NCI-H1092 treated with DMSO at 0.1 percent for 48 hours (cell line): Measurements from ENCODE around the gene UQCRHL.

Experiments used
- DNase-seq: peaks from one replicate; lab custom pipeline; 2025; lab: John Stamatoyannopoulos, UW

UQCRHL gene

DNA sequence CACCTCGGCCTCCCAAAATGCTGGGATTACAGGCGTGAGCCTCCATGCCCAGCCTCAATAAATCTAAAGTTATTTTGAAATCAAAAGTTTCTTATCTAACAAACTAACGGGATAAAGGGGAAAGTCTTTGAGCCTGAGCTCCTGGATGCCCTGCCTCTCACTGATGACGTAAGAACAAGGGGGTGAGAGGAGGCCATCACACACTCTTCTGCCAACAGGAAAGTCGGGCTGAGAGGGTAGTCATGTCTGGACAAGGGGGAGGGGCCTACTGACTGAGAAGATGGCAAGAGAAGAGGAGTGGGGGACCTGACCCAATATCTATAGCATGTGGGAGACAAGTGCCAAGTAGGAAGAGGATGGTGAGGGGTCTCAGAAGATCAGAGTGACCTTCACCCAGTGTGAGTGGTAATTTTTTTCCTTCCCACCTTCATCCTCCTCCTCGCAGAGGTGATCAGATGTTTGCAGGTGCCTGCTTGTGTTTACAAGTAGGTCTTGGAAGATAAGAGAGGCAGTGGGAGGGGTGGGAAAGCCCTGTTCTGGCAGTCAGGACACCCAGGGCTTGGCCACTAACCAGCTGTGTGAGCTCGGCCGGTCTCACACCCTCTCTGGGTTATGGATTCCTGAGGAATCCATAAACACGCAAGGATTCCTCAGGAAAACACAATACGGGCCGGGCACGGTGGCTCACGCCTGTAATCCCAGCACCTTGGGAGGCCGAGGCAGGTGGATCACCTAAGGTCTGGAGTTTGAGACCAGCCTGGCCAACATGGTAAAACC lies 9.6 kb downstream of the UQCRHL start:
- DNase-seq: no peak

GRCh38 chr1:15796086-15796462 lies 11.4 kb downstream of the UQCRHL start:
- no peak for DNase-seq

GRCh38 chr1:15788624-15789301 lies 18.7 kb downstream of the UQCRHL start:
- no peak for DNase-seq

DNA sequence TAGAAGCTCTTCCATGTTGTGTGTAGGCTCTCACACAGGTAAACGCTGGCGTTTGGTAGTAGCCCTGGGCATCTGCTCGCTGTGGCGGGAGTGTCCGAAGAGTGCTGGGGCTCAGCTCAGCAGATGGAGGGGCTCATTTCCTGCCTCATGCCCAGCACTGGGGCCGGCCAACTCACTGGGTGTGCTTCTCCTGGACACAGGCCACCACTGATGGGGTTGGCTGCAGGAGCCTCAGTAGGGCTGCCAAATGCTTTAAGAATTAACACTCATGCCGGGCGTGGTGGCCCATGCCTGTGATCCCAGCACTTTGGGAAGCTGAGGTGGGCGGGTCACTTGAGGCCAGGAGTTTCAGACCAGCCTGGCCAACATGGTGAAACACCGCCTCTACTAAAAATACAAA lies 20.9 kb downstream of the UQCRHL start:
- DNase-seq: no peak

DNA sequence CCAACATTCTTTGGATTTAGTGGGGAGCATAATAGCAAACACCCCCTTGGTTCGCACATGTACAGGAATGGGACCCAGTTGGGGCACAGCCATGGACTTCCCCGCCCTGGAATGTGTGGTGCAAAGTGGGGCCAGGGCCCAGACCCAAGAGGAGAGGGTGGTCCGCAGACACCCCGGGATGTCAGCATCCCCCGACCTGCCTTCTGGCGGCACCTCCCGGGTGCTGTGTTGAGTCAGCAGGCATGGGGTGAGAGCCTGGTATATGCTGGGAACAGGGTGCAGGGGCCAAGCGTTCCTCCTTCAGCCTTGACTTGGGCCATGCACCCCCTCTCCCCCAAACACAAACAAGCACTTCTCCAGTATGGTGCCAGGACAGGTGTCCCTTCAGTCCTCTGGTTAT lies 21.8 kb downstream of the UQCRHL start:
- no peak for DNase-seq

GRCh38 chr1:15777909-15778707 lies 29.3 kb downstream of the UQCRHL start:
- DNase-seq: no peak

- DNase-seq: no peak
Observed at GRCh38 chr1:15775706-15776105, 31.7 kb downstream of the UQCRHL start.

DNA sequence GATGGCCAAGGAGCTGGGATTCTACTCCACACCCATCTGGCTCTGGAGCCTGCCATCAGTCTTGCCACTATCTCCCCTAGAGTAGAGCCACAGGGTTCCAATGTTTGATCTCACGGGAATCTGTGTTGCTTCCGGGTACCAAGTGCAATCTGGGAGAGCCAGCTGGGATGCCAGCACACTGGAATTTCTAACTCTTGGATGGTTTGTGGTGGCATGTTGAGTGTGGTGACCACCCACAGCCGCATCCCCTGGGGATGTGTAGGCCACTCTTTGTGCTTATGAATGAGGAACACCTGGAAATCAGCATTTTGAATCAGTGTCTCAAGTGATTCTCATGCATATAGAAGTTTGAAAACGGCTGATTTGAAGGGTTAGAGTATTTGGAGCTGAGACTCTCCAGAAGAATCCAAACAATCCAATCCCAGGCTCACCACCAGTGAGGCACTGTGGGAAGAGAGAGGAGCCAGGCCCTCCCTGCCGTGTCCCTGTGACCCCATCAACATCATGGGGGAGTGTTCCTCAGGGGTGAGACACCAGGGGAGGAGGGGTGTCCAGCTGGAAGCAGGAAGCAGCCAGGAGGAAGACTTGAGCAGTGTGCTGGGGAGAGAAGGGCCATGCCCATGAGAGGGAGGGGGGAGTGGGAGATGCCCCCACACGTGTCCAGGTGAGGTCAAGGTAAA lies 35.5 kb downstream of the UQCRHL start:
- DNase-seq: no peak

DNA sequence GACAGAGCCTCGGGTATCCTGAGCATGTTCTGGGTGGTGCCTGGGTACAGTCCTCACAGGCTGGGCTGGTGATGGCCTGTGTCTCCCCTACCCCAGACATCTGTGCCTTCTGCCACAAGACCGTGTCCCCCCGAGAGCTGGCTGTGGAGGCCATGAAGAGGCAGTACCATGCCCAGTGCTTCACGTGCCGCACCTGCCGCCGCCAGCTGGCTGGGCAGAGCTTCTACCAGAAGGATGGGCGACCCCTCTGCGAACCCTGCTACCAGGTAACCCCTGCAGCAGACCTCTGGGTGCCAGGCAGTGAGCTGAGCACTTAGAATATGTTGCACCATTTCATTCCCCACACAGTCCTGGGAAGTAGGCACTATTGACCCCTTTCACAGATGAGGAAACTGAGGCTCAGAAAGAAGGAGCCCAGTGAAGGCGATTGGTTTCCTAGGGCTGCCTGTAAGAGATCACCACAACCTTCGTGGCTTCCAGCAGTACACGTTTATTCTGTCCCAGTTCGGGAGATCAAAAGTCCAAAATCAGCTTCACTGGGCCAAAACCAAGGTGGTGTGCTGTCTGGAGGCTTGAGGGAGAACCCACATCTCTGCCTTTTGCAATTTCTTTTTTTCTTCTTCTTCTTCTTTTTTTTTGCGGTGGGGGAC lies 37.0 kb downstream of the UQCRHL start:
- DNase-seq: no peak

DNA sequence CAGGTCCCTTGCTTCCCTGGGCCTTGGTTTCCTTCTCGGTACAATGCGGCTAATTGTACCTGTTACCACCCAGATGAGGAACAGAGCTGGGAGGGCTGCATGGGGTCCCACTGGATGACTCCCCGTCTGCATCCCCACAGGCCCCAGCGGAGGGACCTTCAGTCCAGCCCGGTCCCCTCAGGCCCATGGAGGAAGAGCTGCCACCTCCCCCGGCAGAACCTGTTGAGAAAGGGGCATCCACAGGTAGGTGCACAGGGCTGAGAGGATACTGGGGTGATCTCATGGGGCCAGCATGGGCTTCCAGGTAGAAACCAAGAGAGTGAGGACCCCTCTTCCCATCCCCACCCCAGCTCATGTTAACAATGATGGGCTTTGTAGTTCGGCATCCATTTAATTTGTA lies 39.1 kb downstream of the UQCRHL start:
- no peak for DNase-seq

DNA sequence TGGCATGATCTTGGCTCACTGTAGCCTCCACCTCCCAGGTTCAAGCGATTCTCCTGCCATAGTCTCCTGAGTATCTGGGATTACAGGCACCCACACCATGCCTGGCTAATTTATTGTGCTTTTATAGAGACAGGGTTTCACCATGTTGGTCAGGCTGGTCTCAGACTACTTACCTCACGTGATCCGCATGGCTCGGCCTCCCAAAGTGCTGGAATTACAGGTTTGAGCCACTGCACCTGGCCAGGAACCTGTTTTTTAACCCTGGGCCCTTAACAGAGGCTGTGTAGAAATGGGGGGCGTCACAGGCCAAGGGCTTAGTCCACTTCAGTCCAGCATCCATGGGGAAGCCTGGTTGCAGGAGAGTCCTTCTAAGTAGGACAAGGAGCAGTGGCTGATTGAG lies 39.5 kb downstream of the UQCRHL start:
- DNase-seq: no peak

DNA sequence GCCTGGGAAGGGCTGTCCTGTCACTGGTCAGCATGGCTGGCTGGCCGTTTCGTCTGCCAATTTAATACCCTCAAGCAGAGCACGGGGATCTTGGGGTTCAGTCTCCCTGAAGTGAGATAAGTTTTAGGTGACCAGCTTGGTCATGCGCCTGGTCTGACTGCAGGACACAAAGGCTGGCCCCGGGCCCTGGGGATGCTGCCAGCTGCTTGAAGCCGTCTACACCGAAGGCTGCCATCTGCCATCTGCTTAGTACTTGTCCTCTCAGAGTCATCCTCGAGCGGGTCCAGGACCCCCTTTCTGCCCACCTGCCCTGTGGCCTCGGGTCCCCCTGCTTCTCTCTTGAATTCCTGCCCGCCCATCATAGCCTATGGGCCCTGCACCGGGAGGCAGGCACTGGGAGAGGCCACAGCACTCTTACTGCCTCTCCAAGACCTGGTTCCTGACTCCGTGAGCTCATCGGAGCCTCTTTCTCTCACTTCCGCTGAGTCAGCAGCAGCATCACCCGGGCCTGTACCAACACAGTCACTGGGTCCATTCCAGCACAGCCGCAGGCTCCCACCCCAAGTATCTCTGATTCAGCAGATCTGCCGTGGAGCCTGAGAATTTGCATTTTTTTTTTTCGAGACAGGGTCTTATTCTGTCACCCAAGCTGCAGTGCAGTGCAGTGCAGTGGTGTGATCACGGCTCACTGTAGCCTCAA lies 41.8 kb downstream of the UQCRHL start:
- no peak for DNase-seq

- DNase-seq: no peak
Observed at GRCh38 chr1:15764890-15765289, 42.6 kb downstream of the UQCRHL start.

DNA sequence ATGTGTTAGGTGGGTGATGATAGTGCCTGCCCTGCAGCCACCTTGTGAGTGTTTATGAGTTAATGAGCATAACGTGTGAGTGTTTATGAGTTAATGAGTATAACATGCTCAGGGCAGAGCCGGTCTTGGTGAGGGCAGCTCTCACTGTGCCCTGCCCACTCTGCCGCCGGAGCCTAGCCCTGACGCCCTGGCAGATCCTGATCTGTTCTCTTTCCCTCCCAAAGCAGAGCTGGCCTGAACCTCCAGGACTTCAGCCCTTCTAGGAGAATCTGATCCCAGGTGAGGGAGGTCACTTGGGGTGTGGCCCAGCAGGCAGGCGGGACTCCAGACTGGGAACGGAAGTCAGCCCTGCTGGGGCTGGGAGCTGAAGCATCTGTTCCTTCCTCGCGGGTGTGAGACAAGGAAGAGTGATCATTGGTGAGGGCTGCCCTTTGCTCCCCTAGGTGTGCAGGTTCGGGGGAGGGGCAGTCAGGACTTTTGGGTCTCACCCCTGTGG lies 43.1 kb downstream of the UQCRHL start:
- DNase-seq: no peak

GRCh38 chr1:15762546-15762945 lies 44.9 kb downstream of the UQCRHL start:
- no peak for DNase-seq

DNA sequence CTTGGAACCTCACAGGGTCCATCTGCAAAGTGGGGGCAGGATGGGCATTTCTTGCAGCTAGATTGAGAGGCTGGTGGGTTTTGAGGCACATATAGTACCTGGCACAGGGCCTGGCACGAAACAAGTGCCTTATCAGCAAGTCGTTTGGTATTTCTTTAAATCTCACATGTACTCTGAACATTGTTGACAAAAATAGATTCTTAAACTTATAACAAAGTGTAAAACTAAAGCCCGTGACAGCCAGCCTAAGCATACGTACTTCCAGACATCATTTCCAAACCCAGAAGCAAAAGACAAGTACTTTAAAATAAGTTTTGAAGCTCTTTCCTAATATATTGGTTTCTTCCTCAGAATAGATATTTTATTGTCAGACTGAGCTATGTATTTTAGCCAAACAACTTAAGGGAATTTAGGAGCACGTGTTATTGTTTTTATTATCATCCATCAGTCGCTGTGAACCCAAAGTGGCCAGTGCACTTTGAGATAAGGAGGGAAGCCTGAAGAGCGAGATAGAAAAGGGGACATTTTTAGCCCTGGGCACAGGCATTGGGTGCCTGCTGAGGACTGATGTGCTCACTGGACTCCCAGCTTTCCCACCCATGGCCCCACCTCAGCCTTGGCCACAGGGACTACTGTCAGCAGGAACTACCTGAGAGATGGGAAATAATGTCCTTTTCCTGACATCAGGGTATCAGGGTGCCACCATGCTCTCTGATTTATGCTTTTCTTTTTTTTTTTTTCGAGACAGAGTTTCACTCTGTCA lies 45.9 kb downstream of the UQCRHL start:
- no peak for DNase-seq

DNA sequence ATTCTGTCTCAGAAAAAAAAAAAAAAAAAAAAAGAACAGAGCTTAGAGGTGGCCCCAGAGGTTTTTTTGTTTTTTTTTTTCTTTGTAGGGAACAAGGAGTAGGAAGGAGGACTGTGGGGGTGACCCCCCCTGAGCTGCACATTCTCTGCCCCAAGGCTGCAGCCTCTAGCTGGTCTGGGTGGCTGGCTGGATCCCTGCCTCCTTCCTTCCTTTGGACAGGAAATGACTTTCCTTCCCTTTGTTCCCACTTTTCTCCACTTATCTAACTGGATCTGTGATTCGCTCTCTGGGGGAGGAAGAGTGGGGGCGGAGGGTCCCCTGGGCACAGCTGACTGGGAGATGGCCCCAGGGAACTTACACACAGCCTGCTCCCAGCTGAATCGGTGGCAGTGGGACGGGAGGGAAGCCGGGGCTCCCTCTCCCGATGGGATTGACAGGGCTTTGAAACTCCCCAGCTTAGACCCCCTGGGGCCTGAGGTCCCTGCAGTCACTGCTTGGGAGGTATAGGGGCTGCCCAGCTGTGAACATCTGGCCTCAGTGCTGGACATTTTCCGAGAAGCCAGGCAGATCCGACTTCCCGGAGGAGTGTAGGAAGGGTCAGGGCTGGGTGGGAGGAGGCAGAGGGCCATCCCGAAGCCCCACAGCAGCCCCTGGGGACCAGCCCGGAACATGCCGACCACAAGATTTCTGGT lies 46.8 kb downstream of the UQCRHL start:
- no peak for DNase-seq

DNA sequence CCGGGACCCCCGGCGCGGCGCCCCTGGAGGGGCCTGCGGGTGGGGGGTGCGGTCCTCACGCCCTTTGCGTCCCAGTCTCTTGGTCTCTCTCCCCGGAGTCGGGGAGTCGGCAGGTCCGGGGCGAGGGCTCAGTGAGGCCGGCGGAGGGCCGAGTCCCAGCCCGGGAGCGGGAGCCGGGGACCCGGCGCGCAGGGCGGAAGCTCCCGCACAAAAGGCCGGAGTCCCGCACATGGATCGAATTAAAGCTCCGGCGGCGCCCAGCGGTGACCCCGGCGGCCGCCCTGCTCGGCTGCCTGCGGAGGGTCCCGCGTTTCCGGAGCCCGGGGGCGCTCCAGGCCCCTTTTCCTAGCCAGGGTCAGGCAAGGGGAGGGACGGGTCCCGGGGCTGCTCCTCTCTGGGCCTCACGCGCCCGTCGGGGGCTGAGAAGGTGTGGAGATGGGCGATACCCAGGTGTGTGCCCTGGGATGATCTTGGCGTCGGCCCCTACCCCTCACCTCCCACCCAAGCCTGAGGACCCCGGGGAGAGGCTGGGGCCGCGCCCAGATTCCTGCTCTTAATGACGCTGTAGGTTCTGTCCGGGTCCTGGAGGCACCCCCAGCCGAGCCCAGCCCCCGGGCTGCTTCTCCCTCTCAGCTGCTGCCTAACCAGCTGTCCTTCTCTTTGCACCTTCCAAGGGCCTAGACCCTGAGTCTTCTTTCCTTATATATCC lies 48.3 kb downstream of the UQCRHL start:
- DNase-seq: no peak

DNA sequence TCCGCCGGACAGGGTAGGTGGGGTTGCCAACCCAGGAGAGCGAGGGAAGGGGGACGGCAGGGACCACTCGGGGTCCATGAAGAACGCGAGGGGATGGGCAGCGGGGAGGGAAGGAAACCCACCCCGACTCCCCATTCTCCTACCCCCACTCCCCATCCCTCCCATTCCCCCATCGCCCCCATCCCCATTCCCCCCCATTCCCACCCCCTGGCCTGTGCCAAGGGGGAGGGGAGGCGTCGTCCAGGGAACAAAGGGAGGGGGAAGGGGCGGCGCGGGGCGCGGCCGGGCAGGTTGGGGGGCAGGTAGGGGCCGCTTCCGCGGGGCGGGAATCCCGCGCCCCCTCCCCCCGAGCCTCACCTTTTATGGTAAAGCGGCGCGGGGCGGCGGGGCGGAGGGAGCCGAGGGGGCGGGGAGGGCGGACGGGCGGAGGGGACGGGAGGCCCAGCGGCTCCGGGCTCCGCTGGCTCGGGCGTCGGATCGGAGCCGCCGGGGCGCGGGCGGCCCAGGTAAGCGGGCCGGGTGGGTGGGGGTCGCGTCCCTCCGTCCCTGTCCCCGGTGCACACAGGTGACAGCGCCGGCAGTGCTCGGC lies 49.0 kb downstream of the UQCRHL start, which contains the start of gene FBLIM1:
FBLIM1 (plus strand) TSS at position 453 of the 589 bp plus-strand sequence. CDS start 6,189 bp downstream, outside the sequence.
- no peak for DNase-seq
